GM12878 (cell line): ENCODE results near the gene LMO7. TPM values are rescaled to one million over a fixed set of nuclear protein-coding genes. Genes with fewer than 3 reads are reported as not detected.

Experiments used
- ATAC-seq: fragments of 200-7000 bp; cut with Tn5 transposase; 3 replicates; pipeline ENCODE4 v1.9.1; 2020; ENCODE audit warnings: mild to moderate bottlenecking, moderate library complexity
- BruUV-seq: library from RNA; stranded (reverse); fragments of 400-500 nt; replicated peaks from 2 replicates; lab custom pipeline; 2021; lab: Mats Ljungman, UMichigan
- CTCF ChIA-PET: fragments of 300-600 bp; sonication (Branson Sonifier 250); formaldehyde crosslinking; extraction: SDS; loops from one replicate; lab custom pipeline; 2021; ENCODE audit warnings: inconsistent platforms; lab: Yijun Ruan, JAX
- POLR2A ChIA-PET: fragments of 350-600 bp; formaldehyde crosslinking; extraction: SDS; loops from one replicate; lab custom pipeline; 2021; ENCODE audit warnings: inconsistent platforms; lab: Charles Lee
- RAD21 ChIA-PET: fragments of 300-600 bp; sonication (Branson Sonifier 250); formaldehyde crosslinking; loops from one replicate; lab custom pipeline; 2023; ENCODE audit warnings: antibody characterized with exemption; ENCODE audit not compliant: unreplicated experiment; lab: Charles Lee
- SMC1A ChIA-PET: fragments of 300-600 bp; sonication (Branson Sonifier 250); formaldehyde crosslinking; loops from one replicate; lab custom pipeline; 2023; ENCODE audit not compliant: unreplicated experiment, uncharacterized antibody; lab: Charles Lee
- DNase-seq: peaks from one replicate; pipeline ENCODE4 v3.0.0-alpha.2; 2011; ENCODE audit warnings: low read depth, low spot score
- FAIRE-seq: peaks from 3 replicates; lab custom pipeline; 2011; peaks lifted over from hg19 to GRCh38; lab: Jason Lieb, UNC
- H2AFZ ChIP-seq: 2 replicates; pipeline ENCODE4 v1.6.0; 2011; ENCODE audit warnings: low read depth, low read length, control low read depth; ENCODE audit not compliant: control insufficient read depth
- H3K27ac ChIP-seq: 2 replicates; pipeline ENCODE4 v1.5.1; 2011; ENCODE audit warnings: control low read depth; ENCODE audit not compliant: control insufficient read depth, insufficient read depth
- H3K27me3 ChIP-seq, 2 experiments: replicated peaks in 1 of 2; 2 replicates each; pipeline versions ENCODE4 v1.6.0 to v1.6.1; 2011; ENCODE audit warnings: low read length in 1 of 2; ENCODE audit not compliant: control insufficient read depth in 2 of 2, insufficient read depth in 2 of 2
- H3K36me3 ChIP-seq, 2 experiments: 2 replicates each; pipeline ENCODE4 v1.5.1; 2011; ENCODE audit warnings: low read length in 1 of 2; ENCODE audit not compliant: control insufficient read depth in 2 of 2, insufficient read depth in 2 of 2
- H3K4me1 ChIP-seq: 2 replicates; pipeline ENCODE4 v1.6.1; 2011; ENCODE audit warnings: mild to moderate bottlenecking, low read length, moderate library complexity, mixed read lengths; ENCODE audit not compliant: control insufficient read depth, insufficient read depth
- H3K4me2 ChIP-seq: 2 replicates; pipeline ENCODE4 v1.6.0; 2011; ENCODE audit warnings: control low read depth; ENCODE audit not compliant: control insufficient read depth, insufficient read depth
- H3K4me3 ChIP-seq: fragments of 200-600 bp; sonication (generic); 2 replicates; pipeline ENCODE4 v1.5.1; 2016
- H3K79me2 ChIP-seq: 2 replicates; pipeline ENCODE4 v1.6.0; 2011; ENCODE audit warnings: low read length; ENCODE audit not compliant: control insufficient read depth, insufficient read depth
- H3K9ac ChIP-seq: 2 replicates; pipeline ENCODE4 v1.8.0; 2011; ENCODE audit warnings: low read length, control low read depth, mixed read lengths; ENCODE audit not compliant: control insufficient read depth, insufficient read depth
- H3K9me3 ChIP-seq: replicated peaks from 3 replicates; pipeline ENCODE4 v1.5.1; 2011; ENCODE audit warnings: mild to moderate bottlenecking, low read length; ENCODE audit not compliant: control insufficient read depth, insufficient read depth
- H4K20me1 ChIP-seq: 2 replicates; pipeline ENCODE4 v1.6.0; 2011; ENCODE audit not compliant: control insufficient read depth, insufficient read depth
- JUNB ChIP-seq: IDR thresholded peaks from 2 replicates; pipeline ENCODE4 v1.6.1; 2016; ENCODE audit warnings: antibody characterized with exemption, mild to moderate bottlenecking
- LARP7 ChIP-seq: fragments of 450-650 bp; IDR thresholded peaks from 2 replicates; pipeline ENCODE4 v1.6.1; 2017; ENCODE audit warnings: mild to moderate bottlenecking
- NKRF ChIP-seq: fragments of 450-650 bp; conservative IDR thresholded peaks from 2 replicates; pipeline ENCODE4 v1.6.1; 2017; ENCODE audit warnings: mild to moderate bottlenecking, moderate library complexity
- POU2F2 ChIP-seq: IDR thresholded peaks from 3 replicates; pipeline ENCODE4 v1.6.1; 2011; ENCODE audit warnings: low read depth, mild to moderate bottlenecking, low read length, borderline replicate concordance
- SIX5 ChIP-seq: IDR thresholded peaks from 2 replicates; pipeline ENCODE4 v1.6.1; 2011; ENCODE audit warnings: mild to moderate bottlenecking, low read depth, low read length, moderate library complexity; ENCODE audit not compliant: severe bottlenecking
- WGBS: methylation state at CpG from one replicate; pipeline ENCODE4 v1.1.6; 2016; ENCODE audit warnings: low lambda C conversion rate; ENCODE audit not compliant: insufficient replicate concordance, insufficient coverage; ENCODE audit errors: missing lambda C conversion rate; 5-methylcytosine and 5-hydroxymethylcytosine counted together
- in situ Hi-C: fragments of 300-500 bp; cut with MboI; formaldehyde crosslinking; loops from 9 replicates; pipeline ENCODE4 v1.14.3; 2018; ENCODE audit warnings: mixed read lengths
- intact Hi-C: fragments of 100-400 bp; cut with micrococcal nuclease; formaldehyde crosslinking; loops from one replicate; pipeline ENCODE4 v1.14.2; 2022; ENCODE audit not compliant: unreplicated experiment
- polyA plus RNA-seq, 11 experiments: library from polyadenylated mRNA; depleted of rRNA in 4 of 11; unstranded in 6 of 11; stranded (reverse) in 5 of 11; fragments of >200 nt; fragmentation: Nextera tagmentation in 4 of 11; fragmentation: Illumina TruSeq in 1 of 11; extraction: Ambion mirVana in 4 of 11; extraction: Trizol in 1 of 11; gene quantifications; 1 replicate in 1 of 11; 2 replicates in 10 of 11; pipeline versions ENCODE4 v1.2.1 to v1.2.3, GENCODE V29; 2011 to 2016; ENCODE audit warnings: inconsistent platforms in 2 of 11, missing spikeins in 2 of 11, low read depth in 1 of 11
- total RNA-seq, 4 experiments: library from RNA; depleted of rRNA in 3 of 4; stranded (reverse); fragments of >200 nt in 3 of 4; fragmentation: Illumina TruSeq in 1 of 4; extraction: Trizol in 1 of 4; gene quantifications; 2 replicates each; pipeline versions ENCODE4 v1.2.1 to v1.2.3, GENCODE V29; 2013 to 2021

Gene LMO7
- total and polyA plus RNA-seq, 10 of the 15 experiments (the other 5 are each of a cell fraction or from before 2014, with no cell fraction given) = 8.5 to 67.8 (median 36.8) TPM

- no peak for TF ChIP-seq NKRF
- TF ChIP-seq, all 136 proteins: peak for 0
These were observed 177.2 kb downstream of the LMO7 start (continued) for GRCh38 chr13:75813323-75813722.

- no peak for FAIRE-seq
- intact Hi-C loops = no loop called here
- H3K36me3 ChIP-seq = peaks cover 0 to 4% of the 10 kb centered on the region in 2 experiments; a peak in 1 of 4 replicates
These were observed 182.2 kb downstream of the LMO7 start for GRCh38 chr13:75818179-75818967.

More at GRCh38 chr13:75818179-75818967, 182.2 kb downstream of the LMO7 start:
- SMC1A ChIA-PET = interaction anchor here (1.3 kb wide), 1 partner anchor 52 kb away, joined by 4 read pairs; no protein-coding TSS in a partner anchor
- H3K4me3 ChIP-seq = no peak overlapping the region
- TF ChIP-seq JUNB (no peak), LARP7 (no peak), SIX5 (no peak), POU2F2 (no peak)
- RAD21 ChIA-PET = no interaction called here
- no peak overlapping the region for H3K9ac ChIP-seq
- in situ Hi-C loops = no loop called here
- H3K4me2 ChIP-seq = no peak overlapping the region
- H3K27me3 ChIP-seq = no peaks in the 10 kb centered on the region
- no TSS peak for BruUV-seq
- no peaks in the 10 kb centered on the region for H3K4me1 ChIP-seq
- DNase-seq = no peak
- no peak overlapping the region for H2AFZ ChIP-seq
- WGBS = 91% methylated on average over 9 of the region's 9 CpGs
- no peak for ATAC-seq
- POLR2A ChIA-PET = no interaction called here
- no peak overlapping the region for H3K27ac ChIP-seq
- no peaks in the 10 kb centered on the region for H3K79me2 ChIP-seq
- no peaks in the 10 kb centered on the region for H3K9me3 ChIP-seq
- CTCF ChIA-PET = no interaction called here
- no peaks in the 10 kb centered on the region for H4K20me1 ChIP-seq
